SU-DHL-6 (cell line): ENCODE measurements around the gene UBAC1.

Source experiments
- H2AFZ ChIP-seq: fragments of 200-600 bp; sonication (generic); 2 replicates; pipeline ENCODE4 v1.6.1; 2014; ENCODE audit warnings: low read depth, mild to moderate bottlenecking, moderate library complexity, mixed read lengths, antibody characterized with exemption, low read length; ENCODE audit not compliant: severe bottlenecking
- H3F3A ChIP-seq: fragments of 200-600 bp; shearing (Covaris generic); 2 replicates; pipeline ENCODE4 v1.6.0; 2016; ENCODE audit warnings: antibody characterized with exemption, mild to moderate bottlenecking; ENCODE audit not compliant: insufficient read depth
- H3K27ac ChIP-seq: fragments of 200-600 bp; sonication (generic); 2 replicates; pipeline ENCODE4 v1.5.1; 2016; ENCODE audit warnings: low read depth, mild to moderate bottlenecking, low read length, moderate library complexity, mixed read lengths
- H3K27me3 ChIP-seq: fragments of 200-600 bp; sonication (generic), shearing (Covaris generic); 2 replicates; pipeline ENCODE4 v1.6.0; 2014; ENCODE audit warnings: mild to moderate bottlenecking, low read length
- H3K36me3 ChIP-seq: fragments of 200-600 bp; sonication (generic); 2 replicates; pipeline ENCODE4 v1.6.1; 2014; ENCODE audit warnings: mild to moderate bottlenecking, low read length, mixed read lengths
- H3K4me2 ChIP-seq: fragments of 300-600, 200-600 bp; shearing (Covaris generic), sonication (generic); 2 replicates; pipeline ENCODE4 v1.6.0; 2014; ENCODE audit warnings: low read length, low read depth, mild to moderate bottlenecking; ENCODE audit not compliant: poor library complexity, severe bottlenecking
- H3K4me3 ChIP-seq: fragments of 200-600 bp; sonication (generic); 2 replicates; pipeline ENCODE4 v1.5.1; 2014; ENCODE audit warnings: antibody characterized with exemption, low read length, mild to moderate bottlenecking, mixed read lengths; ENCODE audit not compliant: insufficient read depth, poor library complexity, severe bottlenecking
- H3K79me2 ChIP-seq: fragments of 200-600 bp; sonication (generic); 2 replicates; pipeline ENCODE4 v1.6.1; 2014; ENCODE audit warnings: mild to moderate bottlenecking, low read length, moderate library complexity; ENCODE audit not compliant: insufficient read depth
- H3K9ac ChIP-seq: fragments of 200-600 bp; sonication (generic); 2 replicates; pipeline ENCODE4 v1.7.0; 2014; ENCODE audit warnings: mild to moderate bottlenecking, low read length
- H3K9me2 ChIP-seq: fragments of 200-600 bp; sonication (generic); replicated peaks from 2 replicates; pipeline ENCODE4 v1.6.1; 2014; ENCODE audit warnings: low read length; ENCODE audit not compliant: insufficient read depth
- H3K9me3 ChIP-seq: fragments of 200-600 bp; sonication (generic); 2 replicates; pipeline ENCODE4 v1.6.1; 2014; ENCODE audit warnings: low read length, mixed read lengths; ENCODE audit not compliant: insufficient read depth
- H4K20me1 ChIP-seq: fragments of 200-600 bp; sonication (generic); 2 replicates; pipeline ENCODE4 v1.6.1; 2014; ENCODE audit warnings: low read depth, mild to moderate bottlenecking, antibody characterized with exemption, low read length, moderate library complexity, mixed read lengths
- CTCF ChIP-seq: fragments of 200-600 bp; sonication (generic); IDR thresholded peaks from one replicate; pipeline ENCODE4 v1.5.1; 2017; ENCODE audit warnings: antibody characterized with exemption, mild to moderate bottlenecking, low read length, moderate library complexity; ENCODE audit not compliant: insufficient read depth, poor library complexity, severe bottlenecking
- EZH2phosphoT487 ChIP-seq: fragments of 200-600 bp; sonication (generic), shearing (Covaris generic); conservative IDR thresholded peaks from 2 replicates; pipeline ENCODE4 v1.6.1; 2018; ENCODE audit warnings: mild to moderate bottlenecking, antibody characterized with exemption, low read length, moderate library complexity, mixed read lengths

UBAC1 gene

GRCh38 chr9:135987838-135988404, 26.7 kb upstream of the UBAC1 start:
- Histone ChIP-seq H3K9me2 (no peaks in the 10 kb centered on the region), H3K79me2 (no peaks in the 10 kb centered on the region), H3K9ac (no peak overlapping the region), H3K9me3 (no peaks in the 10 kb centered on the region), H3K4me3 (no peak overlapping the region), H3K36me3 (no peaks in the 10 kb centered on the region), H3F3A (no peaks in the 10 kb centered on the region), H3K27ac (no peak overlapping the region), H3K27me3 (no peaks in the 10 kb centered on the region), H4K20me1 (no peaks in the 10 kb centered on the region), H3K4me2 (no peak overlapping the region), H2AFZ (no peak overlapping the region)
- TF ChIP-seq EZH2phosphoT487 (no peak), CTCF (no peak)

- Histone ChIP-seq H3K4me3 (no peak overlapping the region), H3F3A (no peaks in the 10 kb centered on the region)
- TF ChIP-seq EZH2phosphoT487: no peak
- TF ChIP-seq CTCF: no peak
These were observed 25.4 kb upstream of the UBAC1 start for GRCh38 chr9:135986605-135987004.

GRCh38 chr9:135985889-135986288, 24.7 kb upstream of the UBAC1 start:
- Histone ChIP-seq H3K79me2 (no peaks in the 10 kb centered on the region), H3K27ac (no peak overlapping the region), H2AFZ (no peak overlapping the region), H3K9me2 (no peaks in the 10 kb centered on the region), H3K9ac (no peak overlapping the region), H3K9me3 (no peaks in the 10 kb centered on the region), H4K20me1 (no peaks in the 10 kb centered on the region), H3K4me3 (no peak overlapping the region), H3K4me2 (no peak overlapping the region), H3F3A (no peaks in the 10 kb centered on the region), H3K27me3 (no peaks in the 10 kb centered on the region), H3K36me3 (no peaks in the 10 kb centered on the region)
- no peak for TF ChIP-seq CTCF

More at GRCh38 chr9:135986605-135987004, 25.4 kb upstream of the UBAC1 start:
- Histone ChIP-seq H3K79me2 (no peaks in the 10 kb centered on the region), H3K9ac (no peak overlapping the region), H3K4me2 (no peak overlapping the region), H4K20me1 (no peaks in the 10 kb centered on the region), H3K9me3 (no peaks in the 10 kb centered on the region), H3K9me2 (no peaks in the 10 kb centered on the region), H2AFZ (no peak overlapping the region), H3K27me3 (no peaks in the 10 kb centered on the region), H3K36me3 (no peaks in the 10 kb centered on the region), H3K27ac (no peak overlapping the region)
